GM18502 (cell line): Measurements from ENCODE around the gene NOTUM.

Experiments
- ATAC-seq: cut with Tn5 transposase; IDR thresholded peaks from one replicate; pipeline ENCODE4 v1.9.1; 2021; ENCODE audit warnings: mild to moderate bottlenecking; ENCODE audit not compliant: unreplicated experiment, poor library complexity

Gene NOTUM

DNA sequence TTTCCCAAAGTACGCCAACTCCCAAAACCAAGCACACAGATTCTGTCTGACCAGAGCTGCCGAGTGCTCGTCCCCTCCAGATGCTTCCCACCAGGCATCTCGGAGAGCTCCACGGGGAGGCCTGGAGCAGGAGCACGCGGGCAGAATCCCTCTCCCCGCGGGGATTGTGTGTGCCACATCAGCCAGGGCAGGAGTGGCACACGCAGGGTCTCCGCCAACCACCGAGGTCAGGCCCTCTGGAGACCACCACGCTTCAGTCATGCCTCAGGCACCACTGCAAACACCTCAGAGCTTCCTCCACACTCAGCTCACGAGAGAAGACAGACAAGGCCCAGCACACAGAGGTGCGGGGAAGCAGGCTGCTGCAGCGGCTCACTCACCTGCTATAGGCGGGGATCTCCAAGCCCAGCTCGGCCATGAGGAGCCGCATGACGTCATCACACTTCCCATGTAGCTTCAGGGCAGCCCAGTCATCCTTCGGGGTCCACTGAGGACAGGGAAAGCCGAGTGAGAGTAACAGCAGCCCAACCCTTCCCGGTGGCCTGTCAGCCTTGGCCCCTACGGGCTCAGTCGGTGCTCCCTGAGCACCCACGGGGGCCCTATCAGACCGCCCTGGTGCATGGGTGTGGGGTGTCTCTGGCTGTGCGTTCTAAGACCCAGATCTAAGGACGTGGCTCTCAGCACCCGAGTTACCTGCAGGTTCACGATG lies 47.4 kb downstream of the NOTUM start:
- no peak for ATAC-seq

DNA sequence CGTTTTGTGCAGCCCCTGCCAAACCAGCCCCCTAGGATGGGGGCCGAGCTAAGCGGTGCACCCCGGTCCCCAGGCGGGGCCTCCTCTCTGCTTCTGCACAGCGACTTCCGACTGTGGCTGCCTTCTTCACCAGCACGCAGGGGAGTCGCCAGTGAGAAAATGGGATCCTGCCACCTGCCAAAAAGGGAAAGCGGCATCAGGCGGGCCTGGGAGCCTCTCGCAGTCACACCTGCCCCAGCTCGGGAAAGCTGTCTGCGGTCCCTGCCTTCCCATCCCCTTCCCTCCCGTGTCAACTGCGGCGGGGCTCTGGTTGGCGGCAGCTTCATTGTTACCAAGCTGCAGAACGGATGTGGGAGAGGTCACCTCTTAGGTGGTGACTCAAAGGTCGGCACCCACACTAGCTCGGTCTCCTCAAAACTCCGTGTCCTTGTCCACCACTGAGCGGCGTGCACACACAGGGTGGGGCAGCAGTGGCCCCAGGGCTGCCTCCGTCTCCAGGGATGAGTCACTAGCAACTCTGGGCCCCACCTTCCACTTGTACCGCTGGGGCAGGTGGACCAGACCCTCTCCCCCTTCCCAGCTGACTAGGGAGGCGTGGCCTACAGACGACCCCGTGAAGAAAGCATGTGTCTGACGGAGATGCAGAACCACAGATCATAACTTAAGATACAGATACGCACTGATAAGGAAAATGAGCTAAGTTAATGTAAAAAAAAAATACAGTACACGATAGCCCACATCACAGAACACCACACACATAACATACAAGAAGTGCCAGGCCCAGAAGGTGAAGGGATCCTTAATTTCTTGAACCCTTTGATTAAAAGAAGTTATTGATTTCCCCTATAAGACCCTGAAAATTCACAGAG lies 48.3 kb downstream of the NOTUM start:
- no peak for ATAC-seq

DNA sequence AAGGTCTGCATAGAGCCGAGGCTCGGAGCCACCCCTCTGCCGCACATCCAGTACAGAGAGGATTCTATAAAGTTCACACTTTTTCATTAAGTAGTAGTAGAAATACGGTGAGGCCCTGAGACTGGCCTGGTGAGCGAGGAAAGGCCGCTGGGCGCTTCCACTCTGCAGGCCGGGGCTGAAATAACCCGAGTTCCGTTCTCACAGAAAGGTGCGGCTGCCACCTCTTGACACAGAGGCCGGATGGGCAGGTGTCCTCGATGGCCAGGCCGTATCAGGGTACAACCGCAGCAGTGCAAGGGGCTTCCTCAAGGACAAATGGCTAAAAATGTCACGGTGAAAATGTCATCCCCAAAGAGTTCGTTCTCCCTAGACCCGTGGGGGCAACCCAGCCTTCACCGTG lies 49.0 kb downstream of the NOTUM start:
- ATAC-seq: no peak

DNA sequence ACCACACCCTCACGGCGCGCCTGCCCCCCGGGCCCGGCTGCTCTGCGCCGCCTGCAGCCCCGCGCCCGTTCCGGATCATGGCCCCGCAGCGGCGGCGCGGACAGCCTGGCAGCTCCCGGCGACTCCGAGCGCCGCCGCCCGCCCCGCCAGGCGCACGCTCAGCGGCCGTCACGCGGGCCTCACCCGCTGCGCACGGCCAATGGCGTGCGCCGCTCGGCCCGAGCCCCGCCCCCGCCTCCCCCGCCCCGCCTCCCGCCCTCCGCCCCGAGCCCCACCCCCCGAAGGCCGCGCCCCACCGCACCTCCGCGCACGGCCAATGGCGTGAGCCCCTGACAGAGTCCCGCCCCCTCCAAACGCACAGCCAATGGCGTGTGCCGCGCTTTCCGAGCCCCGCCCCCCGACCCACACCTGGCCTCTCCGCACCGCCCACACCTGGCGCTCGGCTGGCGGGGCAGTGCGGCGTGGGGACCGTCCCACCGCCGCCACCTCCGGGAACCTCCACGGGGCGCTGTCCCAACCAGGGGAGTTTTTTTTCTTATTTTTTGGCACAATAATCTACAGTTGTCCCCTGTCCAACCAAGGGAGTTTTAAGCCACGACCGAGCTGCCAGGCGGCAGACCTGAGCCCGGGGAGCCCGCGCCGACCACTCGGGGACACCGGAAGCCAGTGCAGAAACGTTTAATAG lies 49.6 kb downstream of the NOTUM start, which contains the start of gene PCYT2:
TSS of gene PCYT2 (minus strand) at position 123 of the 685 bp plus-strand sequence. CDS start at position 79, 44 bp downstream.
- peak; percentile 75 for ATAC-seq

DNA sequence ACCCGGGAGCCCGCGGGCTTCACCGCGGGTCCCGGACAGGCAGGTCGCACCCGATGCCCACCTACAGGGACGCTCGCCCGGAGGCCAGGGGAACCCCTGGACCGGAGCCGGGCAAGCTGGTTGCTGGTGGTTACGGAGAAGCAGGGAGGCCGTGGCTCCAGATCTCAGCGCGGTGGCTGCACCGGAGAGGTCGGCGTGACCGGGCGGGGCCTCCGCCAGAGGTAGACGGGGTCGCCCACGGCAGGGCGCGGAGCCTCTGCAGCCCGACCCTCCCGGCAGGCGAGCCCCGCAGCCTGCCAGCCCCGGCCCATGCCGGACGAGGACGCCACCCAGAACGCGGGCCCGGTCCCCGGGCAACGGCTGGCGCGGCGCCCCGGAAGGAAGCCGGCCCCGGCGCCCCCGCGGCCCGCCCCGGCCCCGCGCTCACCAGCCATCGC lies 50.1 kb downstream of the NOTUM start:
- no peak for ATAC-seq

DNA sequence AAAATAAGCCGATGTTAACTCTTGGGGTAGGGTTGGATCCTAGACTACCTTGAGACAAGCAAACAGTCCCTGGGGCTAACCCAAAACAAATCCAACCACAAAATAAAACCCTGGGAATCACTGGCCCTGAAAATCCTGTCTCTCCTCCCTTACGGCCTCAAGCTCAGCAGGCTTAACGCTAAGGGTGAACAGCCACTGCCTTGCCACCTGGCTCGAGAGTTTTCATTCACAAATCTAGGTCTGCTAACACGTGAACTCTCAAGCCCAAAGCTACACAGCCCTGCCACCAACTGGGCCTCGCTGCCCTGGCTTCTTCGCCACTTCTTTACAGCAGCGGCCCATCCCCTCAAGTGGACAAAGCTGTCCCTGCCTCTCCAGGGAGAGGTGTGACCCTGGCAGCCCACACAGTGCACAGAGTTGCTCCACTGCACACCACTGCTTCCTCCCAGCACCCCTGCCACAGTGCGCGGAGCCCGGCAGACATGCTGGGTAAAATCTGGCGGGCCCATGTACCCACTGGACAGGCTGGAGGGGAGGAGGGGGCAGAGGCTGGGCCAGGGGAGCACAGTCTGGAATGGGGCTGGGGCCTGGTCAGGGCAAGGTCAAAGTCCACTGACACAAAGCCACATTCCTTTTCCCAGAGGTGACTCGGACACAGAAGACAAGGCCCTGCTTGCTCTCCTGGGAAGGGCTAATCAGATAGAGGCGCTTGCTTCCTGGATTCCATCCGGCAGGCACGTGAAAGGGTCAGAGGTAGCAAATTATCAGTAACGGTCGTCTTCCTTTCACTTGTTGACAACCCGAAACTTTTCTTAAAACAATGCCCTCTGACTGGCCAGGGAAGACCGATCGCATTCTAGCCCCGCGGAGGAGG lies 50.8 kb downstream of the NOTUM start:
- no peak for ATAC-seq

DNA sequence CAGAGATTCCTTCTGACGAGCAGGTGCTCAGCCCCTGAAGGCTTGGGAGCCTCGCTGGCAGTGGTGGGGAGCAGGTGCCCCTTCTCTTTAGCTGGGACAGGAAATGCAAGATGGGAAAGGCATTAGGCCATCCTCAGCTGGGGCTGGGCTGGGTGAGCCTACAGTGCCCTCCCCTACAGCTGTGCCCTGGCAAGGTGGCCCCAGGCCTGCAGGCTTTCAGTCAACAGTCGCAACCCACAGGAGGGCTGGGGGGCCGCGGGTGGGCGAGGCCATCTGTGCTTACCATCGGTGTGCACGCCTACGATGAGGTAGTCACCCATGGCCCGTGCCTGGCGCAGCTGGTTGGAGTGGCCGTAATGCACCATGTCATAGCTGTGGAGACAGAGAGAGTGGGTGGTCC lies 51.8 kb downstream of the NOTUM start:
- no peak for ATAC-seq

DNA sequence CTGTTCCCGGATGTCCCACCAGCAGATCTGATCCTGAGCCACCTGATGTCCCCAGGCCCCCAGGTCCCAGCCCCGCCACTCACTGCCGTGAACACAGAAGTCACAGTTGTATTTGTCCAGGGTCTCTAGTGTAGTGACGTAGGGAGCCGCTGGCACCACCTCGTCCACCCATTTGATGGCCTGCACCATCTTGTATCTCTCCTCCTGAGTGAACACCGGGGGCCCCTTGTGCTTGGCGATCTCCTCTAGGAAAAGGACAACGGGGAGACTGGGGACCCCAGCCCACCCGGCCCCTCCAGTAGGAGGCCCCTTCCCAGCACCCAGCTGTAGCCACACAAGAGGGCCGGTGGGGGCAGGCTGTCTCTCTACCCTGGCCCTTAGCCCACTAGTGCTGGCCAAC lies 52.2 kb downstream of the NOTUM start:
- no peak for ATAC-seq

DNA sequence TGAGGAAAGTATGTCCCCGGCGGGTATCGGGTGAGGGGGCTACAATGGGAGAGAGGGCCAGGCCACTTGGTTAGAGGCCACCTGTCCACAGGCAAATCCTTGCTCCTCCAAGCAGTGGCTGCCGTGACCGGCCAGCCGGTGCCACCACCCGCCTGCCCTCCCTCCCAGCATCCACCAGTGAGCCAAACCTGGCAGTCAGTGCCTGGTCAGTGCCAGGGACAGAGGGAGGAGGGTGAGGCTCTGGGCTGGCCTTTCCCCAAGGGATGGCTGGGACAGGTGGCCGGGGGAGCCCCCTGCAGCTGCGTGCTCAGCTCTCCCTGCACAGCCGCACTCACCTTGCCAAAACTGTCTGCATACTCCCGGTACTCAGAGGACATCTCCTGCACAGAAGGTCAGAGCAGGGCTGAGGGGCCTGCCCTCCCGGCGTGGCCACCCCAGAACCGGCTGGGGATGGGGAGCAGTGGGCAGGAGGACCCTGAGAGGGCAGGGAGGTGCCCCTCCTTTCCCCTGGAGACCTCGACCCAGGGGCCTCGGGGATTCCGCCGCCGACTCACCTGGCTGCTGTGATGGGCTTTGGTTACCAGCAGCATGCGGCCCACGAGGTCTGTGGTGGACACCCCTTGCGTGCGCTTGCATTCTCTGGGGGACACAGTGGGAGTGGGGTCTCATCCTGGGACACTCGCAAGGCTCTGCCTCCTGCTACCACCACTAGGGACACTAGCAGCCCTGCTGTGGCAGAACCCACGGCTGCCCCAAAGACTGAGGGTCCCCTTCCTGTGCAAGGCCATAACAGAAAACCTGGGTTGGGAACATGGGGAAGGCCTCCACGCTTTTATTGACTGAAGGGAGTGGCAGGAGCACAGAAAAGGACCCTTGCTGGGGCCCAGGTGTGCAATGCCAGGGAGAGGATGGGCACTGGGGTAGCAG lies 53.5 kb downstream of the NOTUM start:
- no peak for ATAC-seq

DNA sequence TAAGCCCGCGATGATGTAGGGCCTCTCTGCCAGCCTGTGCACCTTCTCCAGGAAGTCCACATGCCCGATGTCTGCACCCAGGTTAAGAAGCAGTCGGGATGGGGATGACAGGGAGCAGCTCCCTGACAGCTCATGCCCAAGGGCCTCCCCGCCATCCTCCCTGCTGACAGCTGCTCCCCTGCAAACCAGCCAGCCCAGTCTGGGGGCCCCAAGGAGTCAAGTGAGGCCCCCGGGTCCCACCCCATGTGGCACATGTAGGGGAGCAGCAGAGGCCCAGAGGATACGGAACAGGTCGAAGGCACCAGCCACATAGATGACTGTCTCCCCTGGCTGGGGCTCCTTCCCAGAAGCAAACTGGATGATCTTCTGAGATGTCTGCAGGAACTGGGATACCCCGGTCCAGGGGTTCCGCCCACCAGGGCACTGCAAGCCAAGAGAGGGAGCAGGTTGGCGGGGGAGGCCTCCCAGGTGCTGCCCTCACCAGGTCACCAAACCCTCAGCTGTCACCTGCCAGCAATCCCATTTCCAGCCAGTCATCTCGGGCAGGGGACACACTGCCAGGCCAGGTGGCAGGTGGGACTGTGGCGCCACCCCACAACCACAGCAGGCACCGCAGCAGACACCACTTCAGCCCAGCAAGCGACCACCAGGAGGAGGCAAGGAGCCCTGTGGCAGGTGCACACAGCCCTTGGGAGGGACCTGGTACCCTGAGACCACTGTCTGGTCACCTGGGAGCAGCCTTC lies 54.3 kb downstream of the NOTUM start:
- ATAC-seq: no peak

DNA sequence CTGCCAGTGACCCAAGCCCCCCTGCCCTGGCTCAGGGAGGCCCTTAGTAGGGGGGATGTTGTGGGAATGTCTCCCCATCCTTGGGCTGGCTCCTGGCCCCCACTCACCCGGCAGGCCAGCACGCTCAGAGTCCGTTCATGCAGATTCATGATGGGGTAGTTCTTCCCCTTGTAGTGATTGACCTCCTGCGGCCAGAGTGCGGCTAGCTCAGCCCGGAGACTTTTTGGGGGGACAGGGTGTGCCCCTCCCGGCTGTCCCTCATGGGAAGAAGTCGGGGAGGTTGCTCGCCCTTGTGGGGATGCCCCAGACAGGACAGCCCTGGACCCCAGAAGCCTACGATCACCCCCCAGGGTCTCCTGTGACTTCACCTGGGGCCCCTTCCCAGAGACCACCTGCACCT lies 55.0 kb downstream of the NOTUM start:
- no peak for ATAC-seq

DNA sequence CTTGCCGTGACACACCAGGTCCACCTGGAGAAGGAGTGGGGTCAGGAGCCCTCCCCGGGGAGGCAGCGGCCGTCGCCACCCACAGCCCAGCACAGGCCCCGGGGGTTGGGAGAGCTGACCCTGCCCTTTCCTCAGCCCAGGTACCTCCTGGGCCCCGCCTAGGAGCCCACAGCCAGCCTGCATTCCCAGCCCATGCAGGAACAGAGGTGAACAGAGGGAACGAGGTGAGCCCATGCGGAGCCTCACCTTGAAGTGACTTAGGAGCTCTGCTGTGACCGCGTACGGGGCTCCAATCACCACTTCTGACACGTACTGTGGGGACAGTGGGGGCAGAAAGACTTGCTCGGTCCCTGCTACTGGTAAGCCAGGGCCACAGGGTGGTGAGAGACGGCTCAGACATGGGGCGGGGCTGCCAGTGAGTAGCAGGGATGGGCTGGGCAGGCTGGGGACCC lies 55.5 kb downstream of the NOTUM start:
- no peak for ATAC-seq

DNA sequence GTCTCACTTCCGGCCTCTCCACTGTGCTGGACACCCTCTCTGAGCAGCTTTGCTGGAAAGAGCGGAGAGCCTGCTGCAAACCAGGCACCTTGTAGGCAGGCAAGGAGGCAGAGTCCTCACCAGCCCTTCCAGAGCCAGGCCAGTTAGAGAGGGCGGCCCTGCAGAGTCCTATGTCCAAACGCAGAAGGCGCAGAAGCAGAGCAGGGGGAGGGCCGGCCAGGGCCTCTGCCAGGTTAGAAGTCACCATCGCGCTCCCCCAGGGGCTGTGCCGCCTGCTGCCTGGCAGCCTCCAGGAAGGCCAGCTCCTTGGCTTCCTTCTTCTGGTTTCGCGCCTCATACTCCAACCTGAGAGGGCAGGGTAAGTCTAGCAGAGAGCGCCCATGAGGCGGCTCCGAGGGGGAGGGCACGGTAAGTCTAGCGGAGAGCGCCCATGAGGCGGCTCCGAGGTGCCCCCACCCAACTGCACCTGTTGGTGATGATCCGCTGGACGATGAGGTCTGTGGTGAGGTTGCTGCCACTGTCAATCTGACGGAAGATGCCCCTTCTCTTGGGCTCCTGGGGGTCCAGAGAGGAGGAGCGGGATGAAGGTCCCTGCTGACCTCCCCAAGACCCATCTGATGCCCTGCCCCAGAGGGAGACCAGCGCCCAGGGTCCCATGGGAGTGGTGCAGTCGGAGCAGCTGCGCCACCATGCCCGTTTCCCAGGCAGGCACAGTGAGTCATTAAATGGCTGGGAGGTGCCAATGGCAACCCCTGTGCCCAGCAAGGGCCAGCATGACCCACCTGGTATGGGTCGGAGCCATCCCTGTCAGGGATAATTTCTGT lies 56.2 kb downstream of the NOTUM start:
- no peak for ATAC-seq

DNA sequence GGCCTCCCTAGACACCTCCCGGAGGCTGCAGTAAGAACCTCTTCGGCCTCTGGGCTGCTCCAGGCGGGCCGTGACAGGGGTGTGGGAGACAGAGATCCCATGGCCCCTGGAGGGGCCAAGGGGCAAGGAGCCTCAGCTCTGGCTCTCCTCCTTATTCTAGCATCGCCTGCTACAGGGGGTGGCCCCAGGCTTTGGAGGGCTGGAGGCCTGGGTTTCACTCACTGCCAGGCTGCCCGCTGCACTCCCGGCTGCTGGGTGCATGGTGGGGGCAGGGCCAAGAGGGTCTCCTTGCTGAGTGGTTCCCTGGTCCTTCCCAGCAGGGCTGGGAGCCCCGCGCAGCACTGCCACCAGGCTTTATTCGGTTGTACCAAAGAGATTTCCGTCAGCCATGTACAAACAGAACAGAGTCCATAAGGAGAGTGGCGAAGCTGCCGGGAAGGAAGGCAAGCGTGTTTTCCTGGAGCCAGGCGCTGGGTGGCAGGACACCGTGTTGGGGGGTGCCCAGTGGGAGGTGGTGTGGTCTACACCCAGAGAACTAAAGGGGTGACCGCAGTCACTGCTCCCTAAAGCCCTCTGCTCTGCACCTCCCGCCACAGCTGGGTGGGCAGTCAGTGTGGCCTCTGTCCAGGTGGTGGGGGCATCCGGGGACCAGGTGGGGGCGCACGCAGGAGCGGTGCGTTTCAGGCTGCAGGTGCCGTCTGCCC lies 56.9 kb downstream of the NOTUM start:
- ATAC-seq: no peak

DNA sequence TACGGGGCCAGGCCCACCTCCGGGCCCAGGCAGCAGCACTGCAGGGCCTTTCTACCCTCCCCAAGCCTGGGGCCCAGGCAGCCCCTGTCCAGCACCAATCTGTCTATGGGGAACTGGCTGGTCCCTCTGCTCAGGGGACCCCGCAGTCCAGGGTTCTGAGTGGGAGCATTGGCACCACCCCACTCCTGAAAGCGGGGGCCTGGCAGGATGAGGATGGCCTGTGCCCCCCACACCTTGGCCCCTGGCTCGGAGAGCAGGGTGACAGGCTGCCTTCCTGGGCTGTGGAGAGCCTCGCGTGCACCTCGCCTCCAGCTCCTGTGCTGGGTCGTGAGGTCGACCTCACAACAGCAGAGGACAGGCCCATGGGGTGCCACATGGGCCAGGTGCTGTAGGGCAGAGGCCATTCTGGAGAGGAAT lies 57.6 kb downstream of the NOTUM start:
- ATAC-seq: no peak

DNA sequence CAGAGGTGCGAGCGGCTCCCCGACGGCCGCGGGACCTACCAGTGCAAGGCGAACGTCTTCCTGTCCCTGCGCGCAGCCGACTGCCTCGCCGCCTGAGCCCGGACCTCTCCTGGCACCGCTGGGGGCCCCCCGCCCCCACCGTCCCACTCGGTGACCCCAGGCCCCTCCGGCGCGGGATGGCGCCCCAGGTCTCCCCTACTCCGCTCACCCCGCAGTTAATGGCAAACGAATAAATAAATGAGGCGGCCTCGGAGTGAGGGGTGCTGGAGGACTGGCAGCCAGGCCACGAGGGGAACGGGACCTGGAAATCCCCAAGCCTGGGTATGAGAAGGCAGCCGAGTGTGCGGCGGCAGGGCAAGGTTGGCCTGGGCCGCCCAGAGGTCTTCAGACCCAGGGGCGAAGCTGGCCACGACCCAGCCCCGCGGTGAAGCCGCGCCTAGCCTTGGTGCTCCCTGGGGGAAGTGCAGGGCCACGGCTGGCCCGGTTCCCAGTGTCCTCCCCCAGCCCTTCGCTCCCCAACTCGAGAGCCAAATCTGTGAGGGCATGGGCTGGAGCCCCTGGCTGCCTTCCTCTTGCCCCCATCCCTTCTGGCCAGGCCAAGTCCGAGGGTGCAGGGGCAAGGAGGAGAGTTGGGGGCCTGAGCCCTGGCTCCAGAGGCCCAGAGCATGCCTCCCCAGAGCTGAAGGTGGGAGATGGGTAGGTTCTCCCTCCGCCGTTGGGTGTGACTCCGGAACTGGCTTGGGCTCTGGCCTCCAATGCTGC lies 58.2 kb downstream of the NOTUM start:
- no peak for ATAC-seq
